Measurements from ENCODE around the gene TBC1D22A.

The TBC1D22A gene

GRCh38 chr22:46752988-46753310 lies 9.5 kb upstream of the TBC1D22A start:
- no peak for DNase-seq (ENCODE audit: low read depth in 2 of 2, low spot score in 1 of 2)

GRCh38 chr22:46753360-46753759 lies 9.1 kb upstream of the TBC1D22A start:
- DNase-seq (ENCODE audit: low read depth in 2 of 2, low spot score in 1 of 2): no peak

- DNase-seq (ENCODE audit: low read depth in 2 of 2, low spot score in 1 of 2): no peak
Observed at GRCh38 chr22:46753761-46754109, 8.7 kb upstream of the TBC1D22A start.

GRCh38 chr22:46754110-46754799 lies 8.2 kb upstream of the TBC1D22A start:
- no peak for DNase-seq (ENCODE audit: low read depth in 2 of 2, low spot score in 1 of 2)

- no peak for DNase-seq (ENCODE audit: low read depth in 2 of 2, low spot score in 1 of 2)
Observed at GRCh38 chr22:46754826-46755225, 7.6 kb upstream of the TBC1D22A start.

- no peak for DNase-seq (ENCODE audit: low read depth in 2 of 2, low spot score in 1 of 2)
Observed at GRCh38 chr22:46755525-46755924, 6.9 kb upstream of the TBC1D22A start.

GRCh38 chr22:46756097-46756496 lies 6.4 kb upstream of the TBC1D22A start:
- no peak for DNase-seq (ENCODE audit: low read depth in 2 of 2, low spot score in 1 of 2)

GRCh38 chr22:46757104-46757503 lies 5.3 kb upstream of the TBC1D22A start:
- DNase-seq (ENCODE audit: low read depth in 2 of 2, low spot score in 1 of 2): no peak

- no peak for DNase-seq (ENCODE audit: low read depth in 2 of 2, low spot score in 1 of 2)
Observed at GRCh38 chr22:46758121-46758520, 4.3 kb upstream of the TBC1D22A start.

- no peak for DNase-seq (ENCODE audit: low read depth in 2 of 2, low spot score in 1 of 2)
Observed at GRCh38 chr22:46758867-46759290, 3.6 kb upstream of the TBC1D22A start.

- no peak for DNase-seq (ENCODE audit: low read depth in 2 of 2, low spot score in 1 of 2)
Observed at GRCh38 chr22:46761017-46761416, 1.4 kb upstream of the TBC1D22A start.

- no peak for DNase-seq (ENCODE audit: low read depth in 2 of 2, low spot score in 1 of 2)
Observed at GRCh38 chr22:46761539-46762237, 762 bp upstream of the TBC1D22A start.

GRCh38 chr22:46763051-46763705 lies 728 bp downstream of the TBC1D22A start:
- DNase-seq (ENCODE audit: low read depth in 2 of 2, low spot score in 1 of 2): no peak

- DNase-seq (ENCODE audit: low read depth in 2 of 2, low spot score in 1 of 2): no peak
Observed at GRCh38 chr22:46764140-46764680, 1.8 kb downstream of the TBC1D22A start.

GRCh38 chr22:46764779-46765485 lies 2.5 kb downstream of the TBC1D22A start:
- DNase-seq (ENCODE audit: low read depth in 2 of 2, low spot score in 1 of 2): no peak

- DNase-seq (ENCODE audit: low read depth in 2 of 2, low spot score in 1 of 2): no peak
Observed at GRCh38 chr22:46766611-46767010, 4.2 kb downstream of the TBC1D22A start.

GRCh38 chr22:46767249-46767985 lies 5.0 kb downstream of the TBC1D22A start:
- no peak for DNase-seq (ENCODE audit: low read depth in 2 of 2, low spot score in 1 of 2)

GRCh38 chr22:46769191-46769675 lies 6.8 kb downstream of the TBC1D22A start:
- no peak for DNase-seq (ENCODE audit: low read depth in 2 of 2, low spot score in 1 of 2)

- DNase-seq (ENCODE audit: low read depth in 2 of 2, low spot score in 1 of 2): no peak
Observed at GRCh38 chr22:46769706-46770105, 7.3 kb downstream of the TBC1D22A start.

GRCh38 chr22:46770151-46770641 lies 7.7 kb downstream of the TBC1D22A start:
- no peak for DNase-seq (ENCODE audit: low read depth in 2 of 2, low spot score in 1 of 2)

GRCh38 chr22:46770726-46771125 lies 8.3 kb downstream of the TBC1D22A start:
- no peak for DNase-seq (ENCODE audit: low read depth in 2 of 2, low spot score in 1 of 2)

All from stimulated activated CD8-positive, alpha-beta memory T cell treated with anti-CD3 and anti-CD28 coated beads, Interleukin-4, amount 100 ng/mL, for 1 hour (primary cell).